Measurements from ENCODE around the gene CHD8.

CHD8 gene

DNA sequence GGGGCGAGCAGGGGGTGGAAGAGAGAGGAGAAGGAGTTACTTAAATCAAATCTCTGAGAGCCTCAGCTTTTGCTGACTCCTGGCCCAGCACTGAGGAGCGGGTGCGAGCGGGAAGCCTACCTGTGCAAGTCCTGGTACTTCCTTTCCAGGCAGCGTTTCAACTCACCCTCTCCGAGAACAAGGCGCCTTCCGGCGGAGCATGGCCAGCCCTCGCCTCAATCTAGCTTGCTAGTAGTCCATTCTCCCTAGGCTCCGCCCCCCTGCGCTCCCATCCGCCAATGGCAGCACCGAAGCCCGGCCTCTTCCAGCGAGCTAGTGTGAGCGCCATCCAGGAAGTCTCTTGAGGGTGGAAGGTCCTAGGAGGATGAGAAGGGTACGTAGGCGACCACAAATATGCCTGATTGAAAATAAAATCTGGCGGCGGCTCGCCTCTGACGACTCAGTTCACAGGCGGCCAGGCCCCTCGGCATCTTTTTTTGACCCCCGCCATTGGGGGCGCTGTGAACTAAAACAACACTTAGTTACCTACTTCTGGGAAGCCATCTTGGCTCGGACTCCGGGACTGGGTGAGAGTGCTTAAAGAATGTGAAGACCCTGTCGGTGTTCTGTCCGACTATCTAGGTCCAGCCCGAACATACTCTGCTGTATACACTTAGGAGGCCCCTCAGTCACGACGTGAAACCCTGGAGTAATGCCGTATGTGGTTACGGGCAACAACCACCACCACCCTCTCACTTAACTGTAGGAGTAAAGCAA is at the start of gene CHD8:
CHD8 (minus strand) TSS at position 212 of the 756 bp plus-strand sequence. CDS start 24,480 bp downstream, outside the sequence.
- Mint-ChIP-seq H3K36me3 (ENCODE audit: low read depth) (peaks cover 66% of the 10 kb centered on the region), H3K27me3 (no peaks in the 10 kb centered on the region), H3K4me1 (ENCODE audit: low read depth) (peaks cover 37% of the 10 kb centered on the region), H3K4me3 (peak within 1 kb of the TSS; percentile 90), H3K9me3 (no peaks in the 10 kb centered on the region), H3K27ac (peak within 1 kb of the TSS; percentile 99)
- DNase-seq = peak; percentile 98

GRCh38 chr14:21505012-21505553 is 49.2 kb upstream of the CHD8 start:
- Mint-ChIP-seq H3K36me3 (ENCODE audit: low read depth) (peaks cover 85% of the 10 kb centered on the region), H3K27ac (peak overlapping the region; percentile 87), H3K4me1 (ENCODE audit: low read depth) (peaks cover 62% of the 10 kb centered on the region), H3K9me3 (no peaks in the 10 kb centered on the region), H3K4me3 (peak overlapping the region; percentile 23), H3K27me3 (no peaks in the 10 kb centered on the region)
- no peak for DNase-seq

DNA sequence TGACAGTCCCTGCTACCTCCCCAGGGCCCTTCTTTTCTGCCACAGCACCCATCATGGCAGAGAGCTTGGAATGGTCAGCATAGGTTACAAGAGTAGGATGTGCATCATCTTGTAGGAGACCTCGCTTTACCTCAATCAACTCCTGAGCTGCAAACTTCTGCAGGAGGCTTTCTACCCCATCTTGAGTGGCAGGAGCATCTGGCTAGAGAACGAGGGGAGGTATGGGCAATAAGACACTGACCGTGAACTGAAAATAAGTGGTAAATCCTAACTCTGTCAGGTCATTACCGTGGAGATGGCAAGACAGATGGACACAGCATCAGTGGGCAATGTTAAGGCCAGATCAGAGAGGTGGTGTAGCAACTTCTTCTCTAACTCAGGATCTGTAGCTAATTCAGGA is 47.5 kb upstream of the CHD8 start:
- H3K27ac Mint-ChIP-seq = peak overlapping the region; percentile 86
- H3K9me3 Mint-ChIP-seq = no peaks in the 10 kb centered on the region
- no peak for DNase-seq
- H3K4me1 Mint-ChIP-seq (ENCODE audit: low read depth) = peaks cover 62% of the 10 kb centered on the region
- H3K4me3 Mint-ChIP-seq = no peak overlapping the region
- H3K27me3 Mint-ChIP-seq = no peaks in the 10 kb centered on the region
- peaks cover 86% of the 10 kb centered on the region for H3K36me3 Mint-ChIP-seq (ENCODE audit: low read depth)

DNA sequence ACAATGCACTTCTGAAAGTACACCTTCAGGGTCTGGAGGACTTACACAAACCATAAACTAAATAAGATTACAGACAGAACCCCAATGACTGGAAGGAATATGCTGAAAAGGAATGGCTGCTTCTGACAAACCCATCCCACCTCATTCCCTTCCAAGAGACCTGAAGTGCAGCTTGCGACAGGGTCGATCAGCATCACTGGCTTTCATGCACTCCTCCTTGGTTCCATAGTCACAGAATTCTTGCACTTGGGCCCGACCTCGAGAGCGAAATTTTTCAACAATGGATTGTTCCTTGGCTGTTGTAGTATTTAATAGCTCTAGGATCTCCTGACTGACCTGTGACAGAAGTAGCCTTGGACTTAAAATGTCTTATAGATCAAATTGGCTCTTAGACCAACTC is 45.6 kb upstream of the CHD8 start:
- Mint-ChIP-seq H3K9me3 (no peaks in the 10 kb centered on the region), H3K27me3 (no peaks in the 10 kb centered on the region), H3K27ac (peak overlapping the region; percentile 57), H3K36me3 (ENCODE audit: low read depth) (peaks cover 90% of the 10 kb centered on the region), H3K4me3 (no peak overlapping the region), H3K4me1 (ENCODE audit: low read depth) (peaks cover 49% of the 10 kb centered on the region)
- DNase-seq = no peak

- H3K9me3 Mint-ChIP-seq = no peaks in the 10 kb centered on the region
- peaks cover 31% of the 10 kb centered on the region for H3K4me1 Mint-ChIP-seq (ENCODE audit: low read depth)
- no peak overlapping the region for H3K4me3 Mint-ChIP-seq
- no peak for DNase-seq
- peak overlapping the region; percentile 82 for H3K27ac Mint-ChIP-seq
- H3K36me3 Mint-ChIP-seq (ENCODE audit: low read depth) = peaks cover 95% of the 10 kb centered on the region
- H3K27me3 Mint-ChIP-seq = no peaks in the 10 kb centered on the region
These were observed 42.9 kb upstream of the CHD8 start for GRCh38 chr14:21498540-21499526.

- no peak overlapping the region for H3K4me3 Mint-ChIP-seq
- H3K9me3 Mint-ChIP-seq = no peaks in the 10 kb centered on the region
- H3K4me1 Mint-ChIP-seq (ENCODE audit: low read depth) = peaks cover 24% of the 10 kb centered on the region
- peaks cover 91% of the 10 kb centered on the region for H3K36me3 Mint-ChIP-seq (ENCODE audit: low read depth)
- H3K27ac Mint-ChIP-seq = no peak overlapping the region
- H3K27me3 Mint-ChIP-seq = no peaks in the 10 kb centered on the region
- no peak for DNase-seq
These were observed 40.5 kb upstream of the CHD8 start for GRCh38 chr14:21496453-21496852.

GRCh38 chr14:21494902-21495762 is 39.2 kb upstream of the CHD8 start:
- Mint-ChIP-seq H3K27me3 (no peaks in the 10 kb centered on the region), H3K27ac (peak overlapping the region; percentile 84), H3K9me3 (no peaks in the 10 kb centered on the region), H3K4me3 (no peak overlapping the region), H3K36me3 (ENCODE audit: low read depth) (peaks cover 89% of the 10 kb centered on the region), H3K4me1 (ENCODE audit: low read depth) (peaks cover 16% of the 10 kb centered on the region)
- no peak for DNase-seq

DNA sequence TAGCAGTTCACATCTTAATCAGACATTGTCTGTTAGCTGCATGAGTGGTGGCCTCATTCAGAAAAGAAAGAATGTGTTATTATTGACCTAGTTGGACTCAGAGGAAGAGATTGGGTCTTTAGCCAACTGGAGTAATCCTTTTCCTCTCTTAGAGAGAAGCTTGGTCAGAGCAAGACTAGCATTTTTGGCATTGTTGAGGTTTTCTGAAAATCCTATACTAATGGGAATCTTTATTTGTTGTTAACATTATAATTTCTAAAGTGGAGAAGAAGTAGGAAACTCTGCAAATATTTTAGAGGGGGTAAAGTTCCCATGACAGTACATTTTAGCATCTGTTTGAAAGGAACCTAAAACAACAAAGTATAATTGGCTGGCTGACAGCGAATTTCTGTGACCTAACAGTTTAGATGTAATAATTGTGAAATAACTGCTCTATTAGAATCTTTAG is 30.7 kb upstream of the CHD8 start:
- Mint-ChIP-seq H3K4me3 (no peak overlapping the region), H3K27ac (no peak overlapping the region), H3K36me3 (ENCODE audit: low read depth) (peaks cover 63% of the 10 kb centered on the region), H3K4me1 (ENCODE audit: low read depth) (peaks cover 10% of the 10 kb centered on the region), H3K27me3 (no peaks in the 10 kb centered on the region), H3K9me3 (no peaks in the 10 kb centered on the region)
- no peak for DNase-seq

- Mint-ChIP-seq H3K27me3 (no peaks in the 10 kb centered on the region), H3K9me3 (no peaks in the 10 kb centered on the region), H3K4me3 (peak within 1 kb of the TSS; percentile 100), H3K27ac (peak within 1 kb of the TSS; percentile 99), H3K4me1 (ENCODE audit: low read depth) (peaks cover 41% of the 10 kb centered on the region), H3K36me3 (ENCODE audit: low read depth) (peaks cover 64% of the 10 kb centered on the region)
- peak; percentile 91 for DNase-seq
These were observed 21.2 kb upstream of the CHD8 start, which contains the start of the genes RAB2B and TOX4 for GRCh38 chr14:21476925-21477681. Gene RAB2B (minus strand): TSS chr14:21476959. CDS start chr14:21476872, 87 bp downstream. Gene TOX4 (plus strand): TSS chr14:21477195. CDS start chr14:21477279, 84 bp downstream.

GRCh38 chr14:21476523-21476924 is 20.6 kb upstream of the CHD8 start:
- no peak for DNase-seq
- H3K27me3 Mint-ChIP-seq = no peaks in the 10 kb centered on the region
- H3K36me3 Mint-ChIP-seq (ENCODE audit: low read depth) = peaks cover 62% of the 10 kb centered on the region
- H3K27ac Mint-ChIP-seq = peak overlapping the region; percentile 99
- peaks cover 41% of the 10 kb centered on the region for H3K4me1 Mint-ChIP-seq (ENCODE audit: low read depth)
- peak overlapping the region; percentile 100 for H3K4me3 Mint-ChIP-seq
- no peaks in the 10 kb centered on the region for H3K9me3 Mint-ChIP-seq

DNA sequence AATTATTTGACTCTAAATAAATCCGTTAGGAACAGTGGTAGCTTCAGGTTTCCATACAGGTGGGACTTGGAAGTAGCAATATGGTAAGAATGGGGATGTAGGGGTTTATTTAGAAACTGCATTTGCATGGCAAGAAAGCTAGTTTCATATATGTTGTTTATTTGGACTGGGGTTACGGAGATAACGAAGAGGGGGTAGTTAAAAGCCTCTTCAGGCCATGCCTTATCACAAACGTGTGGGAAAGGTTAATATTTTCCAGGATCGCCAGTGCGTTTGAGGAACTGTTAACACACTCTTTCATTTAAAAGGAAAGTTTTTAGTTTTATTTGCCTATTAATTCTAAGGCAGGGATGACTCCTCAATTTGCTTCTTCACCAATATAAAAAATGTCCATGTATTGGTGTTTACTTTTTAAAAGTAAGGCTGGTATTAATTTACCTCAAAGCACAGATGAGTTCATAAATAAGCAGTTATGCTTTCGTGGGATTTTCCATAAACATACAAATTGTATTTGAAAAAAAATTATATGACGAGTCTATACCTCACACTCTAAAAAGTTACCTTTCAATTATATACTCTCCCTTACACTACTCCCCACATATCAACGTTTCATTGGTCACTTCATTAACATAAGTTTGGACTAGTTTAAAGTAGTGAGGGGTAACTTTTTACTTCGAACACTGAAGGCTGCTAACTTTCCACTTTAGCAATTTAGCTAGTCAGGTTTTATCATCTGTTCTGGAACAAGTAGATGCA is 20.0 kb upstream of the CHD8 start:
- peaks cover 62% of the 10 kb centered on the region for H3K36me3 Mint-ChIP-seq (ENCODE audit: low read depth)
- peak overlapping the region; percentile 100 for H3K4me3 Mint-ChIP-seq
- no peak for DNase-seq
- peak overlapping the region; percentile 99 for H3K27ac Mint-ChIP-seq
- H3K27me3 Mint-ChIP-seq = no peaks in the 10 kb centered on the region
- H3K4me1 Mint-ChIP-seq (ENCODE audit: low read depth) = peaks cover 39% of the 10 kb centered on the region
- no peaks in the 10 kb centered on the region for H3K9me3 Mint-ChIP-seq

DNA sequence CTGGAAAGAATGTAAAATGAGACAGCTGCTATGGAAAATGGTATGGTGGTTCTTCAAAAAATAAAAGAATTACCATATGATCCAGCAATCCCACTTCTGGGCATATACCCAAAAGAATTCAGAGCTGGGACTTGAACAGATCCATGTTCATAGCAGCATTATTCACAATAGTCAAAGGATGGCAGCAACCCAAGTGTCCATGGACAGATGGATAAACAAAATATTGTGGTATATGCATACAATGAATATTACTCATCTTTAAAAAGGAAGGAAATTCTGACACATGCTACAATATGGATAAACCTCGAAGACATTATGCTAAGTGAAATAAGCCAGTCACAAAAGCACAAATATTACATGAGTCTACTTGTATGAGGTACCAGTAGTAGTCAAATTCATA is 11.7 kb upstream of the CHD8 start:
- no peak overlapping the region for H3K27ac Mint-ChIP-seq
- H3K9me3 Mint-ChIP-seq = no peaks in the 10 kb centered on the region
- H3K4me1 Mint-ChIP-seq (ENCODE audit: low read depth) = peaks cover 2% of the 10 kb centered on the region
- H3K27me3 Mint-ChIP-seq = no peaks in the 10 kb centered on the region
- peaks cover 77% of the 10 kb centered on the region for H3K36me3 Mint-ChIP-seq (ENCODE audit: low read depth)
- no peak overlapping the region for H3K4me3 Mint-ChIP-seq
- DNase-seq = no peak

- Mint-ChIP-seq H3K27me3 (no peaks in the 10 kb centered on the region), H3K27ac (peak overlapping the region; percentile 99), H3K4me1 (ENCODE audit: low read depth) (peaks cover 41% of the 10 kb centered on the region), H3K36me3 (ENCODE audit: low read depth) (peaks cover 62% of the 10 kb centered on the region), H3K9me3 (no peaks in the 10 kb centered on the region), H3K4me3 (peak overlapping the region; percentile 90)
- no peak for DNase-seq
These were observed 371 bp downstream of the CHD8 start for GRCh38 chr14:21455592-21455911.

All from activated T-cell treated with anti-CD3 and anti-CD28 coated beads, Interleukin-2, amount 50 U/mL, for 24 hours (primary cell).